GM12878 (cell line): ENCODE data around the gene RANGAP1. TPM values are rescaled to one million over a fixed set of nuclear protein-coding genes. Genes with fewer than 3 reads are reported as not detected.

Source experiments
- ATAC-seq: fragments of 200-7000 bp; cut with Tn5 transposase; 3 replicates; pipeline ENCODE4 v1.9.1; 2020; ENCODE audit warnings: mild to moderate bottlenecking, moderate library complexity
- BruUV-seq: library from RNA; stranded (reverse); fragments of 400-500 nt; replicated peaks from 2 replicates; lab custom pipeline; 2021; lab: Mats Ljungman, UMichigan
- CTCF ChIA-PET: fragments of 300-600 bp; sonication (Branson Sonifier 250); formaldehyde crosslinking; extraction: SDS; loops from one replicate; lab custom pipeline; 2021; ENCODE audit warnings: inconsistent platforms; lab: Yijun Ruan, JAX
- POLR2A ChIA-PET: fragments of 350-600 bp; formaldehyde crosslinking; extraction: SDS; loops from one replicate; lab custom pipeline; 2021; ENCODE audit warnings: inconsistent platforms; lab: Charles Lee
- RAD21 ChIA-PET: fragments of 300-600 bp; sonication (Branson Sonifier 250); formaldehyde crosslinking; loops from one replicate; lab custom pipeline; 2023; ENCODE audit warnings: antibody characterized with exemption; ENCODE audit not compliant: unreplicated experiment; lab: Charles Lee
- SMC1A ChIA-PET: fragments of 300-600 bp; sonication (Branson Sonifier 250); formaldehyde crosslinking; loops from one replicate; lab custom pipeline; 2023; ENCODE audit not compliant: unreplicated experiment, uncharacterized antibody; lab: Charles Lee
- DNase-seq: peaks from one replicate; pipeline ENCODE4 v3.0.0-alpha.2; 2011; ENCODE audit warnings: low read depth, low spot score
- FAIRE-seq: peaks from 3 replicates; lab custom pipeline; 2011; peaks lifted over from hg19 to GRCh38; lab: Jason Lieb, UNC
- H2AFZ ChIP-seq: 2 replicates; pipeline ENCODE4 v1.6.0; 2011; ENCODE audit warnings: low read depth, low read length, control low read depth; ENCODE audit not compliant: control insufficient read depth
- H3K27ac ChIP-seq: 2 replicates; pipeline ENCODE4 v1.5.1; 2011; ENCODE audit warnings: control low read depth; ENCODE audit not compliant: control insufficient read depth, insufficient read depth
- H3K27me3 ChIP-seq, 2 experiments: replicated peaks in 1 of 2; 2 replicates each; pipeline versions ENCODE4 v1.6.0 to v1.6.1; 2011; ENCODE audit warnings: low read length in 1 of 2; ENCODE audit not compliant: control insufficient read depth in 2 of 2, insufficient read depth in 2 of 2
- H3K36me3 ChIP-seq, 2 experiments: 2 replicates each; pipeline ENCODE4 v1.5.1; 2011; ENCODE audit warnings: low read length in 1 of 2; ENCODE audit not compliant: control insufficient read depth in 2 of 2, insufficient read depth in 2 of 2
- H3K4me1 ChIP-seq: 2 replicates; pipeline ENCODE4 v1.6.1; 2011; ENCODE audit warnings: mild to moderate bottlenecking, low read length, moderate library complexity, mixed read lengths; ENCODE audit not compliant: control insufficient read depth, insufficient read depth
- H3K4me2 ChIP-seq: 2 replicates; pipeline ENCODE4 v1.6.0; 2011; ENCODE audit warnings: control low read depth; ENCODE audit not compliant: control insufficient read depth, insufficient read depth
- H3K4me3 ChIP-seq: fragments of 200-600 bp; sonication (generic); 2 replicates; pipeline ENCODE4 v1.5.1; 2016
- H3K79me2 ChIP-seq: 2 replicates; pipeline ENCODE4 v1.6.0; 2011; ENCODE audit warnings: low read length; ENCODE audit not compliant: control insufficient read depth, insufficient read depth
- H3K9ac ChIP-seq: 2 replicates; pipeline ENCODE4 v1.8.0; 2011; ENCODE audit warnings: low read length, control low read depth, mixed read lengths; ENCODE audit not compliant: control insufficient read depth, insufficient read depth
- H3K9me3 ChIP-seq: replicated peaks from 3 replicates; pipeline ENCODE4 v1.5.1; 2011; ENCODE audit warnings: mild to moderate bottlenecking, low read length; ENCODE audit not compliant: control insufficient read depth, insufficient read depth
- H4K20me1 ChIP-seq: 2 replicates; pipeline ENCODE4 v1.6.0; 2011; ENCODE audit not compliant: control insufficient read depth, insufficient read depth
- ASH2L ChIP-seq: fragments of 300-600, 200-600 bp; sonication (generic); IDR thresholded peaks from 2 replicates; pipeline ENCODE4 v1.6.1; 2017; ENCODE audit warnings: low read depth, mild to moderate bottlenecking, borderline replicate concordance
- BMI1 ChIP-seq: fragments of 450-650 bp; IDR thresholded peaks from 2 replicates; pipeline ENCODE4 v1.6.1; 2016; ENCODE audit warnings: mild to moderate bottlenecking, moderate library complexity, borderline replicate concordance
- CREB1 ChIP-seq: IDR thresholded peaks from 2 replicates; pipeline ENCODE4 v1.6.1; 2012; ENCODE audit warnings: low read depth, mild to moderate bottlenecking, inconsistent platforms
- CREM ChIP-seq: IDR thresholded peaks from 2 replicates; pipeline ENCODE4 v1.6.1; 2014; ENCODE audit warnings: antibody characterized with exemption, low read depth
- EP300 ChIP-seq, 2 experiments: fragments of 150-350 bp in 1 of 2; IDR thresholded peaks; 2 replicates each; pipeline ENCODE4 v1.6.1; 2011 to 2012; ENCODE audit warnings: low read depth in 2 of 2, low read length in 2 of 2, borderline replicate concordance in 1 of 2, improper control_type of control experiment in 1 of 2, inconsistent platforms in 1 of 2; ENCODE audit not compliant: control insufficient read depth in 1 of 2
- GATAD2B ChIP-seq: fragments of 450-650 bp; conservative IDR thresholded peaks from 2 replicates; pipeline ENCODE4 v1.6.1; 2017; ENCODE audit warnings: low read depth, mild to moderate bottlenecking, moderate library complexity
- MTA3 ChIP-seq: IDR thresholded peaks from 2 replicates; pipeline ENCODE4 v1.6.1; 2012; ENCODE audit warnings: low read length, inconsistent platforms, borderline replicate concordance
- MYC ChIP-seq: IDR thresholded peaks from 2 replicates; pipeline ENCODE4 v1.6.1; 2011; ENCODE audit warnings: mild to moderate bottlenecking, low read length, moderate library complexity, inconsistent platforms; ENCODE audit not compliant: insufficient read depth, insufficient replicate concordance, insufficient read length, severe bottlenecking
- NR2C2 ChIP-seq: IDR thresholded peaks from 2 replicates; pipeline ENCODE4 v1.6.1; 2011; ENCODE audit warnings: borderline replicate concordance, low read depth; ENCODE audit not compliant: control insufficient read depth, insufficient read length
- PAX5 ChIP-seq: IDR thresholded peaks from 2 replicates; pipeline ENCODE4 v1.6.1; 2011; ENCODE audit warnings: low read depth, low read length, borderline replicate concordance
- SIN3A ChIP-seq: IDR thresholded peaks from 2 replicates; pipeline ENCODE4 v1.6.1; 2012; ENCODE audit warnings: low read depth, low read length, improper control_type of control experiment
- STAT1 ChIP-seq: fragments of 450-650 bp; conservative IDR thresholded peaks from 2 replicates; pipeline ENCODE4 v1.6.1; 2014; ENCODE audit warnings: antibody characterized with exemption, mild to moderate bottlenecking
- WGBS: methylation state at CpG from one replicate; pipeline ENCODE4 v1.1.6; 2016; ENCODE audit warnings: low lambda C conversion rate; ENCODE audit not compliant: insufficient replicate concordance, insufficient coverage; ENCODE audit errors: missing lambda C conversion rate; 5-methylcytosine and 5-hydroxymethylcytosine counted together
- in situ Hi-C: fragments of 300-500 bp; cut with MboI; formaldehyde crosslinking; loops from 9 replicates; pipeline ENCODE4 v1.14.3; 2018; ENCODE audit warnings: mixed read lengths
- intact Hi-C: fragments of 100-400 bp; cut with micrococcal nuclease; formaldehyde crosslinking; loops from one replicate; pipeline ENCODE4 v1.14.2; 2022; ENCODE audit not compliant: unreplicated experiment
- polyA plus RNA-seq, 11 experiments: library from polyadenylated mRNA; depleted of rRNA in 4 of 11; unstranded in 6 of 11; stranded (reverse) in 5 of 11; fragments of >200 nt; fragmentation: Nextera tagmentation in 4 of 11; fragmentation: Illumina TruSeq in 1 of 11; extraction: Ambion mirVana in 4 of 11; extraction: Trizol in 1 of 11; gene quantifications; 1 replicate in 1 of 11; 2 replicates in 10 of 11; pipeline versions ENCODE4 v1.2.1 to v1.2.3, GENCODE V29; 2011 to 2016; ENCODE audit warnings: inconsistent platforms in 2 of 11, missing spikeins in 2 of 11, low read depth in 1 of 11
- total RNA-seq, 4 experiments: library from RNA; depleted of rRNA in 3 of 4; stranded (reverse); fragments of >200 nt in 3 of 4; fragmentation: Illumina TruSeq in 1 of 4; extraction: Trizol in 1 of 4; gene quantifications; 2 replicates each; pipeline versions ENCODE4 v1.2.1 to v1.2.3, GENCODE V29; 2013 to 2021
- TF ChIP-seq, protein P1 (sequence below): IDR thresholded peaks from 2 replicates; pipeline ENCODE4 v1.6.1; 2012; ENCODE audit warnings: low read length, inconsistent platforms
- TF ChIP-seq, protein P2 (sequence below): fragments of 150-350 bp; IDR thresholded peaks from 2 replicates; pipeline ENCODE4 v1.6.1; 2014; ENCODE audit warnings: mild to moderate bottlenecking, low read depth, low read length
- TF ChIP-seq, protein P3 (sequence below): IDR thresholded peaks from 2 replicates; pipeline ENCODE4 v1.6.1; 2011; ENCODE audit warnings: low read depth, mild to moderate bottlenecking, low read length, moderate library complexity, borderline replicate concordance; ENCODE audit errors: extremely low read depth
- TF ChIP-seq, protein P4 (sequence below): fragments of 450-650 bp; IDR thresholded peaks from 2 replicates; pipeline ENCODE4 v1.6.1; 2017; ENCODE audit warnings: antibody characterized with exemption, mild to moderate bottlenecking, moderate library complexity

RANGAP1 gene
- total and polyA plus RNA-seq, 10 of the 15 experiments (the other 5 are each of a cell fraction or from before 2014, with no cell fraction given), result 2.5 to 109 (median 60.2) TPM

DNA sequence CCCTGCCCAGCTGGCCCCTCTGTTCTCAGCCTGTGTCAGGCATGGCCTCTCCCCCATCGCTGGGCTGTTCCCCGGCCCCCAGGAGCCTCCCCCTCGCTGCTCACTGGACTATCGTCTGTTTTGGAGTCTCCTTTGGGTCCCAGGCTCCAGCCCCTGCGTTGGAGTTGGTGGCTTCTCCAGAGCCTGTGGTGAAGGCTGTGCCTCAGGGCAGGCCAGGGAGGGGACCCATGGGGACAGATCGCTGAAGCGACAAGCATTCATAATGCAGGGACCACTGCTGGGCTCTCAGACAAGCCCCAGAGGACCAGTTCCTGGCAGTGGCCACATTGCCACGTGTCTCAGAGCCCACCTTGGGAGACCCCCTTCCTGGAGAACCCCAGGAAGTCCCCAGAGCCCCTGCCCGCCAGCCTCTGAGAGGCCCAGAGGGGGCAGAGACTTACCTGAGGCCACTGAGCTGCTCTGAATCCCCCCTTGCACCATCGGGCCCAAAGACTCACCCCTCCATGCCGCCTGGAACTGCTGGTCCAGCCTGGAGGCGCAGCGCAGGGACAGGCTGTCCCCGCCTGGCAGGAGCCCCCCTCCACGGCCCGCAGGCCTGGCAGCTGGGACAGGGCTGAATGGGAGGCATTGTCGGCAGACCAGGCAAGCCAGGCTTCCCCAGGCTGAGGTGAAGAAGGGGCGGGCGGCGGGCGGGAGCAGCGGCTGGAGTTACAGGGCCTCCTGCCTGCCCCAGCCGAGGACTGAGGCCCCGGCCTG, 45.4 kb downstream of the RANGAP1 start, which contains the start of gene CHADL:
CHADL (minus strand) TSS at position 555 of the 756 bp plus-strand sequence; CDS start at position 505, 50 bp downstream.
- RAD21 ChIA-PET, result no interaction called here
- intact Hi-C loops (no loop called here), in situ Hi-C loops (no loop called here)
- H2AFZ ChIP-seq, result no peak within 1 kb of the TSS
- H3K9me3 ChIP-seq, result no peaks in the 10 kb centered on the region
- ATAC-seq, result no peak
- no peaks in the 10 kb centered on the region; a peak in 1 of 4 replicates for H3K27me3 ChIP-seq
- no peak for FAIRE-seq
- no peaks in the 10 kb centered on the region for H3K79me2 ChIP-seq
- CTCF ChIA-PET, result interaction anchor here (0.6 to 5.6 kb wide), 2 partner anchors 318 kb away, joined by 3 to 136 read pairs; no protein-coding TSS in a partner anchor
- SMC1A ChIA-PET, result interaction anchor here (1.1 to 1.3 kb wide), 2 partner anchors 15 to 317 kb away, joined by 3 read pairs; no protein-coding TSS in a partner anchor
- POLR2A ChIA-PET, result interaction anchor here (0.6 kb wide), 1 partner anchor 318 kb away, joined by 3 read pairs; no protein-coding TSS in a partner anchor
- H3K4me1 ChIP-seq, result peaks cover 3% of the 10 kb centered on the region; the same call in 1 of the 2 replicates
- H3K4me3 ChIP-seq, result no peak within 1 kb of the TSS
- H3K27ac ChIP-seq, result no peak within 1 kb of the TSS
- H4K20me1 ChIP-seq, result no peaks in the 10 kb centered on the region
- no peak for DNase-seq
- peaks cover 0 to 3% of the 10 kb centered on the region in 2 experiments; a peak in 1 of 4 replicates for H3K36me3 ChIP-seq
- no peak within 1 kb of the TSS for H3K4me2 ChIP-seq
- no peak within 1 kb of the TSS for H3K9ac ChIP-seq
- no TSS peak for BruUV-seq
- WGBS, result 60% methylated on average over 24 of the region's 24 CpGs
- TF ChIP-seq SIN3A, result no peak
- no peak for TF ChIP-seq CREM
- TF ChIP-seq EP300 (IDR thresholded peaks at IDR 0.05; ENCODE audit: borderline replicate concordance in 1 of 2, control insufficient read depth in 1 of 2, low read depth in 2 of 2, low read length in 2 of 2), result no peak
- TF ChIP-seq, protein P1, sequence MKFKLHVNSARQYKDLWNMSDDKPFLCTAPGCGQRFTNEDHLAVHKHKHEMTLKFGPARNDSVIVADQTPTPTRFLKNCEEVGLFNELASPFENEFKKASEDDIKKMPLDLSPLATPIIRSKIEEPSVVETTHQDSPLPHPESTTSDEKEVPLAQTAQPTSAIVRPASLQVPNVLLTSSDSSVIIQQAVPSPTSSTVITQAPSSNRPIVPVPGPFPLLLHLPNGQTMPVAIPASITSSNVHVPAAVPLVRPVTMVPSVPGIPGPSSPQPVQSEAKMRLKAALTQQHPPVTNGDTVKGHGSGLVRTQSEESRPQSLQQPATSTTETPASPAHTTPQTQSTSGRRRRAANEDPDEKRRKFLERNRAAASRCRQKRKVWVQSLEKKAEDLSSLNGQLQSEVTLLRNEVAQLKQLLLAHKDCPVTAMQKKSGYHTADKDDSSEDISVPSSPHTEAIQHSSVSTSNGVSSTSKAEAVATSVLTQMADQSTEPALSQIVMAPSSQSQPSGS, result no peak
- TF ChIP-seq NR2C2, result no peak
- TF ChIP-seq, protein P2, sequence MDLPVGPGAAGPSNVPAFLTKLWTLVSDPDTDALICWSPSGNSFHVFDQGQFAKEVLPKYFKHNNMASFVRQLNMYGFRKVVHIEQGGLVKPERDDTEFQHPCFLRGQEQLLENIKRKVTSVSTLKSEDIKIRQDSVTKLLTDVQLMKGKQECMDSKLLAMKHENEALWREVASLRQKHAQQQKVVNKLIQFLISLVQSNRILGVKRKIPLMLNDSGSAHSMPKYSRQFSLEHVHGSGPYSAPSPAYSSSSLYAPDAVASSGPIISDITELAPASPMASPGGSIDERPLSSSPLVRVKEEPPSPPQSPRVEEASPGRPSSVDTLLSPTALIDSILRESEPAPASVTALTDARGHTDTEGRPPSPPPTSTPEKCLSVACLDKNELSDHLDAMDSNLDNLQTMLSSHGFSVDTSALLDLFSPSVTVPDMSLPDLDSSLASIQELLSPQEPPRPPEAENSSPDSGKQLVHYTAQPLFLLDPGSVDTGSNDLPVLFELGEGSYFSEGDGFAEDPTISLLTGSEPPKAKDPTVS, result no peak
- no peak for TF ChIP-seq ASH2L
- TF ChIP-seq, protein P3, sequence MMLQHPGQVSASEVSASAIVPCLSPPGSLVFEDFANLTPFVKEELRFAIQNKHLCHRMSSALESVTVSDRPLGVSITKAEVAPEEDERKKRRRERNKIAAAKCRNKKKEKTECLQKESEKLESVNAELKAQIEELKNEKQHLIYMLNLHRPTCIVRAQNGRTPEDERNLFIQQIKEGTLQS, result no peak
- TF ChIP-seq, protein P4, sequence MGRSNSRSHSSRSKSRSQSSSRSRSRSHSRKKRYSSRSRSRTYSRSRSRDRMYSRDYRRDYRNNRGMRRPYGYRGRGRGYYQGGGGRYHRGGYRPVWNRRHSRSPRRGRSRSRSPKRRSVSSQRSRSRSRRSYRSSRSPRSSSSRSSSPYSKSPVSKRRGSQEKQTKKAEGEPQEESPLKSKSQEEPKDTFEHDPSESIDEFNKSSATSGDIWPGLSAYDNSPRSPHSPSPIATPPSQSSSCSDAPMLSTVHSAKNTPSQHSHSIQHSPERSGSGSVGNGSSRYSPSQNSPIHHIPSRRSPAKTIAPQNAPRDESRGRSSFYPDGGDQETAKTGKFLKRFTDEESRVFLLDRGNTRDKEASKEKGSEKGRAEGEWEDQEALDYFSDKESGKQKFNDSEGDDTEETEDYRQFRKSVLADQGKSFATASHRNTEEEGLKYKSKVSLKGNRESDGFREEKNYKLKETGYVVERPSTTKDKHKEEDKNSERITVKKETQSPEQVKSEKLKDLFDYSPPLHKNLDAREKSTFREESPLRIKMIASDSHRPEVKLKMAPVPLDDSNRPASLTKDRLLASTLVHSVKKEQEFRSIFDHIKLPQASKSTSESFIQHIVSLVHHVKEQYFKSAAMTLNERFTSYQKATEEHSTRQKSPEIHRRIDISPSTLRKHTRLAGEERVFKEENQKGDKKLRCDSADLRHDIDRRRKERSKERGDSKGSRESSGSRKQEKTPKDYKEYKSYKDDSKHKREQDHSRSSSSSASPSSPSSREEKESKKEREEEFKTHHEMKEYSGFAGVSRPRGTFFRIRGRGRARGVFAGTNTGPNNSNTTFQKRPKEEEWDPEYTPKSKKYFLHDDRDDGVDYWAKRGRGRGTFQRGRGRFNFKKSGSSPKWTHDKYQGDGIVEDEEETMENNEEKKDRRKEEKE, result no peak
- TF ChIP-seq MTA3, result no peak
- TF ChIP-seq BMI1, result no peak
- TF ChIP-seq STAT1, result no peak
- TF ChIP-seq PAX5, result no peak
- no peak for TF ChIP-seq CREB1
- TF ChIP-seq MYC, result no peak
- TF ChIP-seq GATAD2B, result no peak
